GM23338 (cell line): Measurements from ENCODE around the gene MCAT. TPM values are rescaled to one million over a fixed set of nuclear protein-coding genes. Genes with fewer than 3 reads are reported as not detected.
A peak's percentile ranks its signal among the peaks of the same experiment; 100 is the strongest.

Experiments used
- ATAC-seq: fragments of 200-7000 bp; cut with Tn5 transposase; 3 replicates; pipeline ENCODE4 v1.9.1; 2020
- DNase-seq: peaks from one replicate; pipeline ENCODE4 v3.0.0-alpha.2; 2015; ENCODE audit warnings: low spot score
- H2AFZ ChIP-seq: fragments of 200-600 bp; sonication (generic); 2 replicates; pipeline ENCODE4 v1.8.0; 2016; ENCODE audit warnings: antibody characterized with exemption, mild to moderate bottlenecking, moderate library complexity
- H3F3A ChIP-seq: fragments of 200-600 bp; sonication (generic); replicated peaks from 2 replicates; pipeline ENCODE4 v1.8.0; 2017; ENCODE audit warnings: antibody characterized with exemption, mixed run types, low read depth
- H3K27ac ChIP-seq: fragments of 200-600 bp; sonication (generic); 2 replicates; pipeline ENCODE4 v1.6.1; 2016; ENCODE audit warnings: low read depth
- H3K27me3 ChIP-seq: fragments of 200-600 bp; sonication (generic); 2 replicates; pipeline ENCODE4 v1.8.0; 2016; ENCODE audit warnings: mild to moderate bottlenecking, mixed run types, moderate library complexity; ENCODE audit not compliant: insufficient read depth
- H3K36me3 ChIP-seq: fragments of 200-600 bp; sonication (generic); 2 replicates; pipeline ENCODE4 v1.8.0; 2016; ENCODE audit warnings: mild to moderate bottlenecking; ENCODE audit not compliant: insufficient read depth
- H3K4me1 ChIP-seq: fragments of 200-600 bp; sonication (generic); 2 replicates; pipeline ENCODE4 v1.8.0; 2016; ENCODE audit warnings: mild to moderate bottlenecking, moderate library complexity; ENCODE audit not compliant: insufficient read depth
- H3K4me2 ChIP-seq: fragments of 200-600 bp; sonication (generic); 2 replicates; pipeline ENCODE4 v1.7.1; 2017; ENCODE audit warnings: mixed run types
- H3K4me3 ChIP-seq: fragments of 200-600 bp; sonication (generic); 2 replicates; pipeline ENCODE4 v1.6.1; 2016; ENCODE audit warnings: mixed run types
- H3K79me2 ChIP-seq: fragments of 200-600 bp; sonication (generic); replicated peaks from 2 replicates; pipeline ENCODE4 v1.8.0; 2017; ENCODE audit warnings: mild to moderate bottlenecking; ENCODE audit not compliant: insufficient read depth
- H3K9me2 ChIP-seq: fragments of 200-600 bp; sonication (generic); 2 replicates; pipeline ENCODE4 v1.8.0; 2017; ENCODE audit not compliant: insufficient read depth
- H4K20me1 ChIP-seq: fragments of 200-600 bp; sonication (generic); replicated peaks from 2 replicates; pipeline ENCODE4 v1.8.0; 2017; ENCODE audit warnings: mild to moderate bottlenecking; ENCODE audit not compliant: insufficient read depth
- H3K27ac Mint-ChIP-seq: 2 replicates; pipeline ENCODE4 v1.8.0; 2020; ENCODE audit warnings: inconsistent platforms, mild to moderate bottlenecking, moderate library complexity, mixed read lengths
- H3K27me3 Mint-ChIP-seq: 3 replicates; pipeline ENCODE4 v1.8.0; 2022; ENCODE audit warnings: low read depth, mild to moderate bottlenecking, moderate library complexity, mixed read lengths, inconsistent platforms; ENCODE audit not compliant: insufficient read depth, poor library complexity
- H3K36me3 Mint-ChIP-seq: 3 replicates; pipeline ENCODE4 v1.8.0; 2021; ENCODE audit warnings: low read depth, mild to moderate bottlenecking, inconsistent platforms, moderate library complexity, mixed read lengths
- H3K4me1 Mint-ChIP-seq: 3 replicates; pipeline ENCODE4 v1.8.0; 2020; ENCODE audit warnings: mild to moderate bottlenecking, inconsistent platforms, mixed read lengths
- H3K4me3 Mint-ChIP-seq: 3 replicates; pipeline ENCODE4 v1.8.0; 2021; ENCODE audit warnings: moderate library complexity, mild to moderate bottlenecking, inconsistent platforms, mixed read lengths
- H3K9me3 Mint-ChIP-seq: 3 replicates; pipeline ENCODE4 v1.8.0; 2020; ENCODE audit warnings: moderate library complexity, mild to moderate bottlenecking, inconsistent platforms, mixed read lengths
- CREB1 ChIP-seq: fragments of 250-450 bp; sonication (Bioruptor Pico); IDR thresholded peaks from 2 replicates; pipeline ENCODE4 v1.5.0; 2020; ENCODE audit warnings: low read depth, mild to moderate bottlenecking, moderate library complexity
- ETS1 ChIP-seq: IDR thresholded peaks from 2 replicates; pipeline ENCODE4 v1.6.1; 2016; ENCODE audit warnings: antibody characterized with exemption
- EZH2 ChIP-seq: fragments of 200-600 bp; sonication (generic); IDR thresholded peaks from one replicate; pipeline ENCODE4 v1.8.0; 2017; ENCODE audit warnings: antibody characterized with exemption, mild to moderate bottlenecking, low read depth; ENCODE audit not compliant: unreplicated experiment
- EZH2phosphoT487 ChIP-seq: fragments of 200-600 bp; sonication (generic); IDR thresholded peaks from one replicate; pipeline ENCODE4 v1.8.1; 2018; ENCODE audit warnings: antibody characterized with exemption; ENCODE audit not compliant: unreplicated experiment
- JUNB ChIP-seq: IDR thresholded peaks from one replicate; pipeline ENCODE4 v1.6.1; 2016; ENCODE audit warnings: antibody characterized with exemption; ENCODE audit not compliant: unreplicated experiment
- POLR2AphosphoS5 ChIP-seq: IDR thresholded peaks from 2 replicates; pipeline ENCODE4 v1.6.1; 2016; ENCODE audit warnings: antibody characterized with exemption, low read depth
- STAT1 ChIP-seq: IDR thresholded peaks from one replicate; pipeline ENCODE4 v1.6.1; 2016; ENCODE audit warnings: antibody characterized with exemption; ENCODE audit not compliant: unreplicated experiment
- ZNF331 ChIP-seq: fragments of 250-450 bp; sonication (Bioruptor Pico); IDR thresholded peaks from 2 replicates; pipeline ENCODE4 v1.5.0; 2020; ENCODE audit warnings: low read depth, mild to moderate bottlenecking, moderate library complexity
- ZNF462 ChIP-seq: fragments of 250-450 bp; sonication (Bioruptor Pico); IDR thresholded peaks from 2 replicates; pipeline ENCODE4 v1.5.0; 2020; ENCODE audit warnings: mild to moderate bottlenecking, moderate library complexity
- polyA plus RNA-seq: library from polyadenylated mRNA; unstranded; fragments of >200 nt; fragmentation: Nextera tagmentation; extraction: Ambion mirVana; gene quantifications from 2 replicates; pipeline ENCODE4 v1.2.1, GENCODE V29; 2016
- total RNA-seq: library from RNA; depleted of rRNA; stranded (reverse); fragments of >200 nt; shearing (Covaris generic); gene quantifications from 2 replicates; pipeline ENCODE4 v1.2.3, GENCODE V29; 2014
- TF ChIP-seq, protein P1 (sequence below), 2 experiments: fragments of 200-600 bp in 1 of 2; sonication (generic) in 1 of 2; conservative IDR thresholded peaks; 2 replicates each; pipeline versions ENCODE4 v1.5.1 to v1.6.1; 2016 to 2017; ENCODE audit warnings: antibody characterized with exemption in 2 of 2, low read depth in 2 of 2, mild to moderate bottlenecking in 2 of 2, moderate library complexity in 1 of 2

MCAT gene
- total and polyA plus RNA-seq, 2 experiments from 2014 or later = 9.7 to 16.9 TPM

- no peaks in the 10 kb centered on the region for H3K4me1 ChIP-seq
- H2AFZ ChIP-seq = peak within 1 kb of the TSS; percentile 97
- H3K27ac ChIP-seq = no peak within 1 kb of the TSS
- no peaks in the 10 kb centered on the region; the same call in 1 of the 2 replicates for H3F3A ChIP-seq
- Mint-ChIP-seq H3K4me1 (peaks cover 2% of the 10 kb centered on the region), H3K4me3 (peak within 1 kb of the TSS; percentile 78), H3K36me3 (no peaks in the 10 kb centered on the region), H3K27ac (no peak within 1 kb of the TSS), H3K27me3 (peaks cover 20% of the 10 kb centered on the region), H3K9me3 (no peaks in the 10 kb centered on the region)
- H3K36me3 ChIP-seq = no peaks in the 10 kb centered on the region
- peak within 1 kb of the TSS; percentile 86 for H3K4me2 ChIP-seq
- TF ChIP-seq POLR2AphosphoS5 = peak; percentile 40; the same call in 1 of the 2 replicates
- TF ChIP-seq, protein P1, sequence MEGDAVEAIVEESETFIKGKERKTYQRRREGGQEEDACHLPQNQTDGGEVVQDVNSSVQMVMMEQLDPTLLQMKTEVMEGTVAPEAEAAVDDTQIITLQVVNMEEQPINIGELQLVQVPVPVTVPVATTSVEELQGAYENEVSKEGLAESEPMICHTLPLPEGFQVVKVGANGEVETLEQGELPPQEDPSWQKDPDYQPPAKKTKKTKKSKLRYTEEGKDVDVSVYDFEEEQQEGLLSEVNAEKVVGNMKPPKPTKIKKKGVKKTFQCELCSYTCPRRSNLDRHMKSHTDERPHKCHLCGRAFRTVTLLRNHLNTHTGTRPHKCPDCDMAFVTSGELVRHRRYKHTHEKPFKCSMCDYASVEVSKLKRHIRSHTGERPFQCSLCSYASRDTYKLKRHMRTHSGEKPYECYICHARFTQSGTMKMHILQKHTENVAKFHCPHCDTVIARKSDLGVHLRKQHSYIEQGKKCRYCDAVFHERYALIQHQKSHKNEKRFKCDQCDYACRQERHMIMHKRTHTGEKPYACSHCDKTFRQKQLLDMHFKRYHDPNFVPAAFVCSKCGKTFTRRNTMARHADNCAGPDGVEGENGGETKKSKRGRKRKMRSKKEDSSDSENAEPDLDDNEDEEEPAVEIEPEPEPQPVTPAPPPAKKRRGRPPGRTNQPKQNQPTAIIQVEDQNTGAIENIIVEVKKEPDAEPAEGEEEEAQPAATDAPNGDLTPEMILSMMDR (conservative IDR thresholded peaks at IDR 0.05; ENCODE audit: low read depth in 2 of 2) = no peak
- no peak for TF ChIP-seq ZNF331
- DNase-seq = peak; percentile 57
- H3K9me2 ChIP-seq = no peaks in the 10 kb centered on the region
- H3K27me3 ChIP-seq = peaks cover 17% of the 10 kb centered on the region
- H3K79me2 ChIP-seq = no peaks in the 10 kb centered on the region
- H3K4me3 ChIP-seq = peak within 1 kb of the TSS; percentile 65
- no peaks in the 10 kb centered on the region for H4K20me1 ChIP-seq
- ATAC-seq = peak; percentile 69
These were observed 8.2 kb upstream of the MCAT start, which contains the start of gene TSPO for GRCh38 chr22:43151251-43152002. Gene TSPO (plus strand): TSS chr22:43151559. CDS start chr22:43159239, 7,680 bp downstream.

DNA sequence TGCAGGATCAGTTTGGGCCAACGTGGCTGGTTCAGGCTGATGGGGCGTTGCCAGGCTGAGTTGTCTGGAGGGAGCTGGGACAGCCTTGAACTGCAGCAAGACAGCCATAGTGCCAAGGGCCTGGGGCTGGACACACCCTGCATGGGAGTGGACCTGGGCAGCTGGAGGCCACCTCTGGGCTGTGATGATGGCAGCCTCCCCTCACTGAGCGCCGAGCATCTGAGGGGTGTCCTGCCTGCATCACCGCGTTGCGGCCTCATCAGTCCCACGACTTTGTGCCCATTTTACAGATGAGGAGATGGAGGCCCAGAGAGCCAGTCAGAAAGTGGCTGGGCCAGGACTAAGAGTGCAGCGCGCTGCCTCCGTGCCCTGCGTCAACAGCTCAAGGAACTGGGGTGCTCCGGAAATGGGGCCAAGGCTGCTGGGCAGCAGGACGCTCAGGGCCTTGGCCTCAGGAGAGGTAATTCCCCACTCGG, 7.6 kb upstream of the MCAT start:
- Mint-ChIP-seq H3K27ac (no peak overlapping the region), H3K36me3 (no peaks in the 10 kb centered on the region), H3K27me3 (peaks cover 21% of the 10 kb centered on the region), H3K9me3 (no peaks in the 10 kb centered on the region), H3K4me1 (peaks cover 2% of the 10 kb centered on the region), H3K4me3 (peak overlapping the region; percentile 78)
- Histone ChIP-seq H3K27me3 (peaks cover 17% of the 10 kb centered on the region), H3K4me1 (no peaks in the 10 kb centered on the region), H3K4me3 (peak overlapping the region; percentile 65), H3K27ac (no peak overlapping the region), H3F3A (no peaks in the 10 kb centered on the region; the same call in 1 of the 2 replicates), H2AFZ (peak overlapping the region; percentile 97), H3K9me2 (no peaks in the 10 kb centered on the region), H3K4me2 (peak overlapping the region; percentile 86; the same call in 1 of the 2 replicates), H3K79me2 (no peaks in the 10 kb centered on the region), H4K20me1 (no peaks in the 10 kb centered on the region), H3K36me3 (no peaks in the 10 kb centered on the region)
- ATAC-seq (no peak), DNase-seq (no peak)
- no peak for TF ChIP-seq ETS1
- TF ChIP-seq EZH2phosphoT487 = no peak
- no peak for TF ChIP-seq JUNB
- TF ChIP-seq EZH2 = no peak
- TF ChIP-seq STAT1 = no peak
- TF ChIP-seq ZNF462 = no peak
- no peak for TF ChIP-seq CREB1 (CRISPR knock-in tag)
